RPMI7951 (cell line): ENCODE results near the gene TNFSF13. TPM values are rescaled to one million over a fixed set of nuclear protein-coding genes. Genes with fewer than 3 reads are reported as not detected.

ENCODE experiments used
- DNase-seq: peaks from one replicate; pipeline ENCODE4 v3.0.0-alpha.2; 2012; ENCODE audit warnings: low read depth
- total RNA-seq: library from RNA; depleted of rRNA; stranded (reverse); fragments of >200 nt; shearing (Covaris generic); gene quantifications from 2 replicates; pipeline ENCODE4 v1.2.3, GENCODE V29; 2014

Gene TNFSF13
- total RNA-seq, 1 experiment from 2014 or later, result 0.60 TPM

DNA sequence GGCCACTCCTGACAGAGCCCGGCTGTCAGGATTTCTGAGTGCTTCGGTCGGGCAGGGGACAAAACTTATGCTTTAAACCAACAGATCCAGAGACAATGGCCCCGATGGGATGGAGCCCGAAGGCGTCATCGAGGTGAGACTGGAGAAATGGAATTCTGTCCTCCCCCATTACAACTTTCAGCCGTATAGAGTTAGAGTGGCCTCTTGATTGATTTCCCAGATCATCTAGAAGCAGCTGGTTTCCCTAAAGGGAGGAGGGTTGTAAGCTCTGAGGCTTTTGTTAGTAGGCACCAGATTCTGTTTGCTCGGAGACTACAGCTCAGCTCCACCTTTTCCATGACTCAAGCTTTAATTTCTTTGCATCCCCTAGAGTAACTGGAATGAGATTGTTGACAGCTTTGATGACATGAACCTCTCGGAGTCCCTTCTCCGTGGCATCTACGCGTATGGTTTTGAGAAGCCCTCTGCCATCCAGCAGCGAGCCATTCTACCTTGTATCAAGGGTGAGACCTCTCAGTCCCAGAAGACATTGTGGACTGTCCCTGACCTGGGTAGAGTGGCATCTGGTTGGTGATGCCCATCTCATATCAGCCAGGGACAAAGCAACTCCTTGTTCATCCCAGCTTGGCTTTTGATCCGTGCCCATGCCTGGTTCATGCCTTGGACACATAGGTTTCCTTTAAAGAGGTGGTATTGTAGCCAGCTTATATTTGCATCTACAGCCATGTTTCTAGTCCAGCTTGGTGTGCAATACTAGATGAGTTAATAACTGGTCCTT, 15.8 kb downstream of the TNFSF13 start:
- no peak for DNase-seq

DNA sequence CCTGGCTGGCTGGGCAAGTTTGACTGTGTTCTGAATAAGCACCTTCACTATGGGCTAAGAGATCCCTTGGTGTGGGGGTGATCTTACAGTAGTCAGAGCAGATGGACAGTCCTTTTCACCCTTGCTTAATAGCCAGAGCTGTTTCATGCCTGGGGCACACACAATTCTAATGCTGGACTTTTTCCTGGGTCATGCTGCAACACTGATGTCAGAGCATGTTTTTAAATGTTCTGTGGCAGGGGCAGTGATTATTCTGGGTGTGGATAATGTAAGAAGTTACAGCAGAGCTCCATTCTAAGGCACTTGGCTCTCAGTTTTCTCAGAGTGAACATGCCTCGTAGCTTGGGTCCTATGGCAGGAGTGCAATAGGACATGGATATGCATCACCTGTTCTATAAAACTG, 16.9 kb downstream of the TNFSF13 start:
- no peak for DNase-seq

DNA sequence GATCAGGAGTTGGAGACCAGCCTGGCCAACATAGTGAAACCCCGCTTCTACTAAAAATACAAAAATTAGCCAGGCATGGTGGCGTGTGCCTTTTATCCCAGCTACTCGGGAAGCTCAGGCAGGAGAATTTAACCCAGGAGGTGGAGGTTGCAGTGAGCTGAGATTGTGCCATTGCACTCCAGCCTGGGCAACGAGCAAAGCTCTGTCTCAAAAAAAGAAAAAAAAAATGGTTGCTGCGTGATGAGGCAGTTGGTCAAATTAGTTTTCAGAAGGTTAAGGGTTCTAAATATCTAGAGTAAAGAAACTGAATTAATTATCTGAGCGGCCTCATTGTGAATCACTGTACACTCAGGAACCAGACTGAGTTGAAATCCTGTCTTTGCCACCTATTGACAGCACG, 17.4 kb downstream of the TNFSF13 start:
- no peak for DNase-seq

GRCh38 chr17:7576432-7576937, 17.9 kb downstream of the TNFSF13 start:
- no peak for DNase-seq

DNA sequence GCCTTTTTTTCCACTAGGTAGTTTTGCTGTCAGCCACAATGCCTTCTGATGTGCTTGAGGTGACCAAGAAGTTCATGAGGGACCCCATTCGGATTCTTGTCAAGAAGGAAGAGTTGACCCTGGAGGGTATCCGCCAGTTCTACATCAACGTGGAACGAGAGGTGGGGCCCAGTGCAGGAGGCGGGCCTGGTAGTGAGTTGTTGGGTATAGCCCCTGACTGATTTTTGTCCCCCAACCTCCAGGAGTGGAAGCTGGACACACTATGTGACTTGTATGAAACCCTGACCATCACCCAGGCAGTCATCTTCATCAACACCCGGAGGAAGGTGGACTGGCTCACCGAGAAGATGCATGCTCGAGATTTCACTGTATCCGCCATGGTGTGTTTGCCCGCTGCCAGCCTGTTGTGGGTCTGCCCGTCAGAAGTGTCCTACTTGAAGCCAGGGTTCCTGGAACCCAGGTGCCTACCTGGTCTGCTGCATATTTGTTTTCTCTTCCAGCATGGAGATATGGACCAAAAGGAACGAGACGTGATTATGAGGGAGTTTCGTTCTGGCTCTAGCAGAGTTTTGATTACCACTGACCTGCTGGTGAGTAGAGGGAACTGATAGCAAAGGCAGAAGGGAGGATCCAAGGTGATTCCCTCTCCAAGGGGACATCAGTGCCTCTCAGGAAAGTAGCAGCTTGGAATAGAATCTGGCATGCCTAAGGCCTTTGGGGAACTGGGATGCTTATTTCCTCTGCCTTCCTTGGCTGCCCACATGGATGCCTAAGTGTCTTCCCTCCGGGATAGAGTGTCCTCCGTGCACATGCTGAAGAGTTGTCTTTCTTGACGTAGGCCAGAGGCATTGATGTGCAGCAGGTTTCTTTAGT, 19.0 kb downstream of the TNFSF13 start:
- no peak for DNase-seq

GRCh38 chr17:7579001-7579833, 20.7 kb downstream of the TNFSF13 start, which contains the start of gene CD68:
Gene CD68, plus strand, starts transcription at chr17:7579638. Its CDS starts 40 bp downstream, at chr17:7579678.
- peak; percentile 93 for DNase-seq

GRCh38 chr17:7579834-7580603, 21.5 kb downstream of the TNFSF13 start:
- no peak for DNase-seq

DNA sequence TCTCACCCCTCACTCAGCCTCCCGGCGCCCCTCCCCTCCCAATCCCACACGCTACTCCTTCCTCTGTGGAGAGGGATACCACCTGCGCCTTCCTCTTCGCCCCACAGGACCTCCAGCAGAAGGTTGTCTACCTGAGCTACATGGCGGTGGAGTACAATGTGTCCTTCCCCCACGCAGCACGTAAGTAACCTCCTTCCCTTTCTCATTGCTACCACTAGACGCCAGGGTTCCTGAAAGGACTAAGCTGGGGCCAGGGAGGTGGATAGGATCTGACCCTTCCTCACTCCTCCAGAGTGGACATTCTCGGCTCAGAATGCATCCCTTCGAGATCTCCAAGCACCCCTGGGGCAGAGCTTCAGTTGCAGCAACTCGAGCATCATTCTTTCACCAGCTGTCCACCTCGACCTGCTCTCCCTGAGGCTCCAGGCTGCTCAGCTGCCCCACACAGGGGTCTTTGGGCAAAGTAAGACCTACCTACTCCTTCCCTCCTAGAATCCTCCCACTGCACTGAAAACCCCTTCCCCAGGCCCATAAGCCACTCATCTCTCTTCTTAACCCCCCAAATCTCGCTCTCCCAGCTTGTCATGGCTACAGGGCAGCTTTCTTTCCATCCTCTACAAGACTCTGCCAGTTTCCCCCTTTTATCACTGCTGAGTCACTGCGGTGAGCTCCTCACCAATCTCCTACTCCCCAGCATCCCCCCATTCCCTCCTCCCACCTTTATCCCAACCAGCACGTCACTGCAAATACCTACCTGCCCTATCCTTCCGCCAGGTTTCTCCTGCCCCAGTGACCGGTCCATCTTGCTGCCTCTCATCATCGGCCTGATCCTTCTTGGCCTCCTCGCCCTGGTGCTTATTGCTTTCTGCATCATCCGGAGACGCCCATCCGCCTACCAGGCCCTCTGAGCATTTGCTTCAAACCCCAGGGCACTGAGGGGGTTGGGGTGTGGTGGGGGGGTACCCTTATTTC, 22.3 kb downstream of the TNFSF13 start:
- DNase-seq, result peak; percentile 46

DNA sequence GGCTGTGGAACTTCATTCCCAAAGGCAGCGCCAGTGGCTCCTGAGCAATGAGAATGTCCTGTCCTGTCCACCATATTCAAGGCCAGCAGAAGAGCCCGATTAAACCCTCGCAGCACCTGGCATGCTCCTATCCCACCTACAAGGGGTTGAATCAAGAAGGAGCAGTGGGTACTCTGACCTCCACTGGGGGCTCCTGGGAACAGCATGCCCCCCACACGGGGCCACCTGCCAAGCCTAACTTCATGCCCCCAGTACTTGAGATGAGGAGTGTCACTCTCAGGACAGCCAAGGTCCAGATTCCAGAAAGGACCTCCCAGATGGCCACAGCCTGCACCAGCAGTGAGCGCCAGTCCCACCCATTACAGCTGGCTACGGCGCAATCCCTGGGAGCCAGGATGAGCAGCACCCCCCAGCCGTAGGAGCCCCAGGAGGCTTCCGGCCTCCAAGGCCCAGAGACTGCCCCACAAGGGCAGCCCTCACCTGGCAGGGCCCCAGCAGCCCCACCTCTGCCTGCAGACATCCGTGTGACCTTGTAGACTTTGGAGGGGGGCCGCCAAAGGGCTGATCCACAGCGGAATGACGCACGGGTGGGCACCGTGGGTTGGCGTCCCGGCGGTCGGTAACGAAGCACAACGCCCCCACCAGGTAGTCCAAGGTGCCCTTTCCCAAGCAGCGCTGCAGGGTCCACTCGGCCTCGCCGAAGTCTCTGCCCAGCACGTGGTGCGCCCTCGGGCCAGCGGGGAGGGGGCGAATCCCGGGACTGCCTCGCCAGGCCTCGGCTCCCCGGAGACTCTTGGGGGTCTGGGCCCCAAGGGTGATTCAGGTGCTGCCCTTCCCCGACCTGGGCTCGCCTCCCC, 24.1 kb downstream of the TNFSF13 start:
- DNase-seq, result no peak

DNA sequence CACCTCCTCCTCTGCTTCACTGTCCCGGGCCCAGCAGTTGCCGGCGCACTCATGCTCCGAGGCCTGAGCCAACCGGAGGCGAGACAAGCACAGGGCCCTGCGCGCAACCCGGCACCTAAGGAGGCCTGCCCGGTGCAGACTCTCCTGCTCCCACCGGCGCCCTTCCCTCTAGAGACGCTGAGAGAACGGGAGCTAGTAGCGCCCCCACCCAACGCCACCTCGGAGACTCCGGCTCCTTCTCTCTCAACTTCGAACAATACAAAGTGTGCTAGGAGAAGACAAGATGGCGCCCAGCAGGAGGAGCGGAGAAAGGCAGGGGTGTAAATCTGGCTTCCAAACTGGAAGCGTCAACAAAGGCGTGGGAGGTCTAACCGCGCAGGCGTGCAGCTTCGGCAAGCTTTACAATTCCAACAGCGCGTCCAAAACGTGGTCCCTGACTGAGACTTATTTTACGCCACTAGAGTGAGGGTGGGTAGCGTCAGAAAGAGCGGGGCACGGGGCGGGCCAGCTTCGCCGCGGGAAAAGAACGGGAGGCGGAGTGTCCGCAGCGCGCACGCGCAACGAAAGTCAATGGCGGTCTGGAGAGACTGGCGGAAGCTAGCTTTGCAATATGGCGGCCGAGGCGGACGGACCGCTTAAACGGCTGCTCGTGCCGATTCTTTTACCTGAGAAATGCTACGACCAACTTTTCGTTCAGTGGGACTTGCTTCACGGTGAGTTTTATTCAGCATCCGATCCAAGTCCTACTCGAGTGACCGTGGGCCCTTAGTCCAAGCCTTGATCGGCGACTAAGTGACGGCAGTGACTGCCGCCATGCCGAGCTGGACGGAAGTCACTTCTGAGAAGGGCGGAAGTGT, 24.9 kb downstream of the TNFSF13 start, which contains the start of gene MPDU1:
Gene MPDU1, plus strand, starts transcription at position 600 of the 857 bp plus-strand sequence. Its CDS starts 11 bp downstream, at position 611.
- DNase-seq, result peak; percentile 96

DNA sequence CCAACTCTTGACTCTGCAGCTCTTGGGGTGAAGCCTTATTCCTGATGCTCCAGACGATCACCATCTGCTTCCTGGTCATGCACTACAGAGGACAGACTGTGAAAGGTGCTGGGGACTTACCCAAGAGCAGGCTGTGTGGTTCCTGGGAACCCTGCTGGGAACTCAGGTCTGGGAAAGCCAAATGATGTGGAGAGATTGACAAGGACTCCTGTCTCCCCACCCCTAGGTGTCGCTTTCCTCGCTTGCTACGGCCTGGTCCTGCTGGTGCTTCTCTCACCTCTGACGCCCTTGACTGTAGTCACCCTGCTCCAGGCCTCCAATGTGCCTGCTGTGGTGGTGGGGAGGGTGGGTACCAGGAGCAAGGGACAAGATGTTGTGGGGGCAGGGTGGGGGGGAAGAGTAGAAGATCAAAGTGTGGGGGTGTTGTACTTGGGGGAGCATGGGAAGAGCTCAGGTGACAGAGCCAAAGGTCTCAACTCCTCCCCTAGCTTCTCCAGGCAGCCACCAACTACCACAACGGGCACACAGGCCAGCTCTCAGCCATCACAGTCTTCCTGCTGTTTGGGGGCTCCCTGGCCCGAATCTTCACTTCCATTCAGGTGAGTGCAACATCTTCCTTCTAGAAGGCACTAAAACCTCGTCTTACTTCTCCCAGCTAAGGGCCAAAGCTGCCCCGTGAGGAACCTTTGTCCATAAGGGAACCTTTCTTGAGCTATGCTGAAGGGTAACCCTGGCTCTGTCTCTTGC, 28.3 kb downstream of the TNFSF13 start:
- no peak for DNase-seq

GRCh38 chr17:7587420-7588151, 29.0 kb downstream of the TNFSF13 start:
- peak; percentile 94 for DNase-seq

DNA sequence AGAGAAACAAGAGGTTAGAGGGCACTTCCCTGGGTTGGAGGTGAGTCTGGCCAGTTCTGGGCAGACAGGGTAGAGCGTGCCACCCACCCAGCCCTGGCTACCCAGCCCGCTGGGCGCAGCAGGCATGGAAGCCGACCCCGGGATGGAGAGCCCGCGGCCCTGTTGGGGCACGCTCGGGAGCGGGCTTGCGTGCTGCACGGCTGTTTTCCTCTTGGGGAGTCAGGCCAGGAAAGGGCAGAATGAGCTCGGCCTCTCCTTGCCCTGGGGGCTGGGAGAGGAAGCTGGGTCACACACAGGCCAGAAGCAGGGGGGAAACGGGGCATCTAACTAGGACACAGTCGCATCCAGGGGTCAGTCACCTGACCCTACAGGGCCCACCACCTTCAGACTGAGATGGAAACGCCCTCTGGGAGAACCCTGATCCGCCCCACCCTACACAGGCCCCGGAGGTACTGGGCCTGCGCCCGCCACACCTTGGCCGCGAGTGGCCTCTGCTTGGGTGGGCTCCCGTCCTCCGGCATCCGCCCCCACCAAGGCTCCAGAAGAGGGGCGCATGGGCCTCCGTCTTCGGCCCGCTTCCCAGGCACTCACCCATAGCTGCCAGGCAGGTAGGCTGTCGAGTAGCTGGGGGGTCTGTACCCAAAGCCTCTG, 30.1 kb downstream of the TNFSF13 start:
- peak; percentile 58 for DNase-seq

- DNase-seq, result no peak
Observed at GRCh38 chr17:7589204-7589868, 30.8 kb downstream of the TNFSF13 start.
